IMR-90 (cell line): ENCODE data around the gene SLC25A52. TPM values are rescaled to one million over a fixed set of nuclear protein-coding genes. Genes with fewer than 3 reads are reported as not detected.

Source experiments
- ATAC-seq: fragments of 200-7000 bp; cut with Tn5 transposase; 2 replicates; pipeline ENCODE4 v1.9.1; 2020; ENCODE audit warnings: low read depth, mild to moderate bottlenecking, moderate library complexity
- BruUV-seq: library from RNA; stranded (reverse); fragments of 400-500 nt; replicated peaks from 2 replicates; lab custom pipeline; 2021; lab: Mats Ljungman, UMichigan
- CTCF ChIA-PET: fragments of 300-600 bp; formaldehyde crosslinking; extraction: SDS; loops from one replicate; lab custom pipeline; 2021; ENCODE audit warnings: antibody characterized with exemption; lab: Yijun Ruan, JAX
- POLR2A ChIA-PET: fragments of 300-600 bp; sonication (Branson Sonifier 250); formaldehyde crosslinking; loops from one replicate; lab custom pipeline; 2022; ENCODE audit warnings: antibody characterized with exemption; ENCODE audit not compliant: unreplicated experiment; lab: Charles Lee
- DNase-seq: peaks from one replicate; pipeline ENCODE4 v3.0.0; 2013
- H2AFZ ChIP-seq: replicated peaks from 2 replicates; pipeline ENCODE3; 2013; ENCODE audit warnings: low read length, mild to moderate bottlenecking; ENCODE audit not compliant: poor library complexity
- H2AK5ac ChIP-seq: 2 replicates; pipeline ENCODE4 v1.6.1; 2013; ENCODE audit warnings: low read depth, low read length, inconsistent platforms
- H2AK9ac ChIP-seq: replicated peaks from 2 replicates; pipeline ENCODE3; 2013; ENCODE audit warnings: mild to moderate bottlenecking, low read depth, low read length, moderate library complexity; ENCODE audit not compliant: poor library complexity
- H2BK120ac ChIP-seq: 2 replicates; pipeline ENCODE4 v1.6.1; 2013; ENCODE audit warnings: low read depth, low read length, inconsistent platforms
- H2BK15ac ChIP-seq: 3 replicates; pipeline ENCODE4 v1.6.1; 2013; ENCODE audit warnings: low read depth, low read length, inconsistent platforms
- H2BK20ac ChIP-seq: 2 replicates; pipeline ENCODE4 v1.6.1; 2013; ENCODE audit warnings: low read depth, mild to moderate bottlenecking, inconsistent platforms, low read length, moderate library complexity
- H2BK5ac ChIP-seq: 2 replicates; pipeline ENCODE4 v1.6.1; 2013; ENCODE audit warnings: mild to moderate bottlenecking, low read depth, low read length, inconsistent platforms; ENCODE audit not compliant: poor library complexity, severe bottlenecking
- H3K14ac ChIP-seq: replicated peaks from 2 replicates; pipeline ENCODE4 v1.6.1; 2013; ENCODE audit warnings: low read depth, low read length, inconsistent platforms
- H3K18ac ChIP-seq: 2 replicates; pipeline ENCODE4 v1.6.1; 2013; ENCODE audit warnings: low read depth, low read length, control low read depth
- H3K23ac ChIP-seq: 2 replicates; pipeline ENCODE4 v1.6.1; 2013; ENCODE audit warnings: low read depth, low read length, inconsistent platforms
- H3K27ac ChIP-seq: 2 replicates; pipeline ENCODE4 v1.5.1; 2013; ENCODE audit warnings: mild to moderate bottlenecking, control low read depth, low read length; ENCODE audit not compliant: insufficient read depth
- H3K27me3 ChIP-seq: 2 replicates; pipeline ENCODE4 v1.6.1; 2013; ENCODE audit warnings: low read length; ENCODE audit not compliant: control insufficient read depth, insufficient read depth
- H3K36me3 ChIP-seq: 2 replicates; pipeline ENCODE4 v1.6.1; 2013; ENCODE audit warnings: low read length, mixed read lengths; ENCODE audit not compliant: control insufficient read depth, insufficient read depth
- H3K4ac ChIP-seq: 2 replicates; pipeline ENCODE4 v1.6.1; 2013; ENCODE audit warnings: low read depth, low read length, inconsistent platforms
- H3K4me1 ChIP-seq: 2 replicates; pipeline ENCODE4 v1.6.1; 2013; ENCODE audit warnings: low read length, mixed read lengths; ENCODE audit not compliant: control insufficient read depth, insufficient read depth
- H3K4me2 ChIP-seq: 2 replicates; pipeline ENCODE4 v1.6.1; 2013; ENCODE audit warnings: low read depth, mild to moderate bottlenecking, control low read depth, low read length, moderate library complexity
- H3K4me3 ChIP-seq: 2 replicates; pipeline ENCODE4 v1.5.1; 2013; ENCODE audit warnings: low read depth, mild to moderate bottlenecking, control low read depth, low read length, moderate library complexity; ENCODE audit not compliant: insufficient read depth
- H3K56ac ChIP-seq: 2 replicates; pipeline ENCODE4 v1.6.1; 2013; ENCODE audit warnings: low read length, inconsistent platforms; ENCODE audit not compliant: insufficient read depth; ENCODE audit errors: extremely low read depth
- H3K79me1 ChIP-seq, 2 experiments: 2 replicates each; pipeline ENCODE4 v1.6.1; 2013; ENCODE audit warnings: low read length in 2 of 2, inconsistent platforms in 1 of 2, low read depth in 1 of 2
- H3K9ac ChIP-seq: 2 replicates; pipeline ENCODE4 v1.6.1; 2013; ENCODE audit warnings: low read depth, low read length, control low read depth
- H3K9me1 ChIP-seq: 2 replicates; pipeline ENCODE4 v1.6.1; 2013; ENCODE audit warnings: low read length, inconsistent platforms; ENCODE audit not compliant: insufficient read depth
- H3K9me3 ChIP-seq: 2 replicates; pipeline ENCODE4 v1.6.1; 2013; ENCODE audit warnings: low read length; ENCODE audit not compliant: control insufficient read depth, insufficient read depth
- H4K20me1 ChIP-seq: 2 replicates; pipeline ENCODE4 v1.6.1; 2013; ENCODE audit warnings: low read length, inconsistent platforms; ENCODE audit not compliant: insufficient read depth
- H4K5ac ChIP-seq: 2 replicates; pipeline ENCODE4 v1.6.1; 2013; ENCODE audit warnings: mild to moderate bottlenecking, low read depth, low read length, control low read depth
- H4K8ac ChIP-seq, 2 experiments: 2 replicates each; pipeline ENCODE4 v1.6.1; 2013; ENCODE audit warnings: low read depth in 2 of 2, low read length in 2 of 2, control low read depth in 1 of 2, inconsistent platforms in 1 of 2
- H4K91ac ChIP-seq: 2 replicates; pipeline ENCODE4 v1.6.1; 2013; ENCODE audit warnings: low read depth, low read length, inconsistent platforms; ENCODE audit not compliant: insufficient read depth
- BHLHE40 ChIP-seq: fragments of 150-350 bp; IDR thresholded peaks from 2 replicates; pipeline ENCODE4 v1.6.1; 2016; ENCODE audit warnings: mild to moderate bottlenecking, low read depth, low read length
- CEBPB ChIP-seq: IDR thresholded peaks from 2 replicates; pipeline ENCODE4 v1.6.1; 2012; ENCODE audit warnings: low read depth, low read length, improper control_type of control experiment
- CHD1 ChIP-seq: IDR thresholded peaks from 2 replicates; pipeline ENCODE4 v1.6.1; 2012; ENCODE audit warnings: low read depth, low read length, improper control_type of control experiment
- ELK1 ChIP-seq: fragments of 150-350 bp; IDR thresholded peaks from 2 replicates; pipeline ENCODE4 v1.6.1; 2016; ENCODE audit warnings: low read depth, mild to moderate bottlenecking, low read length, moderate library complexity, borderline replicate concordance
- FOS ChIP-seq: fragments of 150-350 bp; IDR thresholded peaks from 2 replicates; pipeline ENCODE4 v1.6.1; 2016; ENCODE audit warnings: low read depth, low read length
- NFE2L2 ChIP-seq: fragments of 150-350 bp; IDR thresholded peaks from 2 replicates; pipeline ENCODE4 v1.6.1; 2016; ENCODE audit warnings: low read depth, mild to moderate bottlenecking, low read length
- POLR2A ChIP-seq: IDR thresholded peaks from 2 replicates; pipeline ENCODE4 v1.6.1; 2012; ENCODE audit warnings: mild to moderate bottlenecking, low read depth, low read length
- RAD21 ChIP-seq: IDR thresholded peaks from 2 replicates; pipeline ENCODE4 v1.6.1; 2012; ENCODE audit warnings: low read length, improper control_type of control experiment
- SMC3 ChIP-seq: fragments of 150-350 bp; IDR thresholded peaks from 2 replicates; pipeline ENCODE4 v1.6.1; 2016; ENCODE audit warnings: low read depth, mild to moderate bottlenecking, antibody characterized with exemption, low read length, moderate library complexity
- WGBS, 2 experiments: methylation state at CpG; one replicate each; pipeline versions ENCODE4 v1.1.5 to v1.1.7; 2013; ENCODE audit warnings: missing lambda C conversion rate in 2 of 2; ENCODE audit not compliant: insufficient read length in 1 of 2; ENCODE audit errors: extremely low coverage in 2 of 2; 5-methylcytosine and 5-hydroxymethylcytosine counted together
- dilution Hi-C: fragments of 300-500 bp; cut with HindIII; formaldehyde crosslinking; loops from one replicate; pipeline ENCODE4 v1.14.3; 2018; ENCODE audit warnings: low sequenced_read_pairs; ENCODE audit not compliant: unreplicated experiment
- in situ Hi-C: fragments of 300-500 bp; cut with MboI; formaldehyde crosslinking; loops from 3 replicates; pipeline ENCODE4 v1.14.3; 2019; ENCODE audit warnings: low sequenced_read_pairs, inconsistent platforms, mixed read lengths
- intact Hi-C: fragments of 100-400 bp; cut with micrococcal nuclease; formaldehyde crosslinking; loops from 2 replicates; pipeline ENCODE4 v1.10.0; 2022
- polyA plus RNA-seq, 3 experiments: library from polyadenylated mRNA; depleted of rRNA; stranded (reverse); fragments of >200 nt; gene quantifications; 2 replicates each; pipeline ENCODE4 v1.2.3, GENCODE V29; 2012; ENCODE audit warnings: low replicate concordance in 1 of 3
- total RNA-seq: library from RNA; depleted of rRNA; stranded (reverse); fragments of >200 nt; gene quantifications from 2 replicates; pipeline ENCODE4 v1.2.3, GENCODE V29; 2012
- TF ChIP-seq, protein P1 (sequence below): conservative IDR thresholded peaks from 2 replicates; pipeline ENCODE4 v1.5.1; 2012; ENCODE audit warnings: mild to moderate bottlenecking, low read depth, low read length, improper control_type of control experiment

SLC25A52 gene
- total and polyA plus RNA-seq, 2 of the 4 experiments (the other 2 are of a cell fraction): not detected

DNA sequence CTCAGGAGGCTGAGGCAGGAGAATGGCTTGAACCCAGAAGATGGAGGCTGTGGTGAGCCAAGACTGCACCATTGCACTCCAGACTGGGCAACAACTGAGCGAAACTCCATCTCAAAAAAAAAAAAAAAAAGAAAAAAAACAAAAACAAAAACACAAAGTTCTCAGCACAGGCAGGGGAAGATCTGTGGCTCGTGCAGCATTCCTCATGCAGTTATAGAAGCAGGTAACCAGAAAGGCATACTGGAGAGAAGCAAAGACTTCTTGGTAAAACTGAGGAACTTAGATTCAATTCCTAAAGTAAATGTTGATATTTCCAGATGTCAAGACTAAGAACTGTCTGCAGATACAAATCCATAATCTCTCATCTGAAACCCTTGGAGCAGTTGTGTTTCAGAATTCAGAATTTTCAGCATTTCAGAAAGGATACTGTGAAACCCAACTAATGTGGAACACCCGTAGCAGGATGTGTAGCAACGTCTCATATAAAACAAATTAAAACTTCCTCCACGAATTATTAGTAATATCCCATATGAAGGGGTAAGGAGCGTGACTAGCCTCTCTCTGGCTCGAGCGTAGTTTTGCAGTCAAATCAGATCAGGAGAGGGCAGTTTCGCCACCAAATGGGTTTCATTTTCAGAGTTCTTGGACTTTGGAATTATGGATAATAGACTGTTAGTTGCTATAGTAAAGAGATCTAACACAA, 13.2 kb upstream of the SLC25A52 start:
- no peak overlapping the region for H2AK5ac ChIP-seq
- H3K4me3 ChIP-seq: no peak overlapping the region
- TF ChIP-seq RAD21 (no peak), BHLHE40 (no peak), POLR2A (no peak), FOS (no peak), CEBPB (no peak), NFE2L2 (no peak), ELK1 (no peak), CHD1 (no peak), SMC3 (no peak)
- TF ChIP-seq, protein P1, sequence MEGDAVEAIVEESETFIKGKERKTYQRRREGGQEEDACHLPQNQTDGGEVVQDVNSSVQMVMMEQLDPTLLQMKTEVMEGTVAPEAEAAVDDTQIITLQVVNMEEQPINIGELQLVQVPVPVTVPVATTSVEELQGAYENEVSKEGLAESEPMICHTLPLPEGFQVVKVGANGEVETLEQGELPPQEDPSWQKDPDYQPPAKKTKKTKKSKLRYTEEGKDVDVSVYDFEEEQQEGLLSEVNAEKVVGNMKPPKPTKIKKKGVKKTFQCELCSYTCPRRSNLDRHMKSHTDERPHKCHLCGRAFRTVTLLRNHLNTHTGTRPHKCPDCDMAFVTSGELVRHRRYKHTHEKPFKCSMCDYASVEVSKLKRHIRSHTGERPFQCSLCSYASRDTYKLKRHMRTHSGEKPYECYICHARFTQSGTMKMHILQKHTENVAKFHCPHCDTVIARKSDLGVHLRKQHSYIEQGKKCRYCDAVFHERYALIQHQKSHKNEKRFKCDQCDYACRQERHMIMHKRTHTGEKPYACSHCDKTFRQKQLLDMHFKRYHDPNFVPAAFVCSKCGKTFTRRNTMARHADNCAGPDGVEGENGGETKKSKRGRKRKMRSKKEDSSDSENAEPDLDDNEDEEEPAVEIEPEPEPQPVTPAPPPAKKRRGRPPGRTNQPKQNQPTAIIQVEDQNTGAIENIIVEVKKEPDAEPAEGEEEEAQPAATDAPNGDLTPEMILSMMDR: no peak
- WGBS, 2 experiments: no CpG with 5 or more reads among the region's 9 CpGs
- H3K27ac ChIP-seq: no peak overlapping the region
- H3K56ac ChIP-seq: no peak overlapping the region
- no peak overlapping the region for H2AFZ ChIP-seq
- no peak overlapping the region for H2BK15ac ChIP-seq
- H3K9me1 ChIP-seq: no peaks in the 10 kb centered on the region
- no peak overlapping the region for H3K4ac ChIP-seq
- DNase-seq (no peak), ATAC-seq (no peak)
- no peak overlapping the region for H2AK9ac ChIP-seq
- intact Hi-C loops (no loop called here), dilution Hi-C loops (no loop called here), in situ Hi-C loops (no loop called here)
- H3K9ac ChIP-seq: no peak overlapping the region
- H4K20me1 ChIP-seq: no peaks in the 10 kb centered on the region
- ChIA-PET POLR2A (no interaction called here), CTCF (no interaction called here)
- H2BK5ac ChIP-seq: no peak overlapping the region
- H3K4me2 ChIP-seq: no peak overlapping the region
- H4K91ac ChIP-seq: no peak overlapping the region
- no peaks in the 10 kb centered on the region for H3K36me3 ChIP-seq
- H3K23ac ChIP-seq: no peak overlapping the region
- H4K8ac ChIP-seq: no peak overlapping the region
- H3K79me1 ChIP-seq: no peaks in the 10 kb centered on the region
- no peaks in the 10 kb centered on the region for H3K4me1 ChIP-seq
- no peaks in the 10 kb centered on the region for H3K27me3 ChIP-seq
- H3K9me3 ChIP-seq: 0 out of 2 replicates have a peak, but pooled peaks cover 2% of the 10 kb centered on the region
- no peak overlapping the region for H4K5ac ChIP-seq
- H2BK20ac ChIP-seq: no peak overlapping the region
- no peak overlapping the region for H3K14ac ChIP-seq
- no TSS peak for BruUV-seq
- H2BK120ac ChIP-seq: no peak overlapping the region
- no peak overlapping the region for H3K18ac ChIP-seq
